GM21367 (cell line): ENCODE data around the gene TLL2.
"Not testable (repeated sequence)": the region's sequence is repeated elsewhere in the genome, so short reads cannot be mapped to it uniquely, and the experiment has no call there.

Experiments
- ATAC-seq: cut with Tn5 transposase; IDR thresholded peaks from one replicate; pipeline ENCODE4 v1.9.1; 2021; ENCODE audit not compliant: unreplicated experiment

Gene TLL2

GRCh38 chr10:96513698-96514561 is at the start of gene TLL2:
TLL2 (minus strand) TSS chr10:96513926; CDS start chr10:96513685, 241 bp downstream.
- ATAC-seq = peak; percentile 77

GRCh38 chr10:96560966-96561887 is 47.5 kb upstream of the TLL2 start:
- ATAC-seq = no peak

- no peak for ATAC-seq
Measured at GRCh38 chr10:96560489-96560888, 46.8 kb upstream of the TLL2 start.

- ATAC-seq = no peak
Measured at GRCh38 chr10:96556003-96556402, 42.3 kb upstream of the TLL2 start.

GRCh38 chr10:96555330-96555729 is 41.6 kb upstream of the TLL2 start:
- no peak for ATAC-seq

- ATAC-seq = no peak
Measured at GRCh38 chr10:96548589-96548988, 34.9 kb upstream of the TLL2 start.

GRCh38 chr10:96545558-96545957 is 31.8 kb upstream of the TLL2 start:
- not testable (repeated sequence) for ATAC-seq

- ATAC-seq = no peak
Measured at GRCh38 chr10:96541921-96542320, 28.2 kb upstream of the TLL2 start.

- ATAC-seq = no peak
Measured at GRCh38 chr10:96540240-96540639, 26.5 kb upstream of the TLL2 start.

- ATAC-seq = no peak
Measured at GRCh38 chr10:96538683-96539082, 25.0 kb upstream of the TLL2 start.

- ATAC-seq = no peak
Measured at GRCh38 chr10:96536129-96536528, 22.4 kb upstream of the TLL2 start.

GRCh38 chr10:96532523-96532922 is 18.8 kb upstream of the TLL2 start:
- ATAC-seq = no peak

GRCh38 chr10:96529634-96530279 is 16.0 kb upstream of the TLL2 start:
- no peak for ATAC-seq

- ATAC-seq = no peak
Measured at GRCh38 chr10:96524741-96525140, 11.0 kb upstream of the TLL2 start.

- ATAC-seq = no peak
Measured at GRCh38 chr10:96517284-96517683, 3.6 kb upstream of the TLL2 start.

- ATAC-seq = no peak
Measured at GRCh38 chr10:96516337-96516736, 2.6 kb upstream of the TLL2 start.

GRCh38 chr10:96513305-96513697 is 425 bp downstream of the TLL2 start:
- no peak for ATAC-seq

- ATAC-seq = no peak
Measured at GRCh38 chr10:96512524-96513304, 1.0 kb downstream of the TLL2 start.

GRCh38 chr10:96511044-96511945 is 2.4 kb downstream of the TLL2 start:
- no peak for ATAC-seq
